ENCODE results near the gene MUSK.
A peak's percentile ranks its signal among the peaks of the same experiment; 100 is the strongest.

MUSK gene

GRCh38 chr9:110712955-110713354 lies 44.4 kb downstream of the MUSK start:
- TF ChIP-seq, protein P1, sequence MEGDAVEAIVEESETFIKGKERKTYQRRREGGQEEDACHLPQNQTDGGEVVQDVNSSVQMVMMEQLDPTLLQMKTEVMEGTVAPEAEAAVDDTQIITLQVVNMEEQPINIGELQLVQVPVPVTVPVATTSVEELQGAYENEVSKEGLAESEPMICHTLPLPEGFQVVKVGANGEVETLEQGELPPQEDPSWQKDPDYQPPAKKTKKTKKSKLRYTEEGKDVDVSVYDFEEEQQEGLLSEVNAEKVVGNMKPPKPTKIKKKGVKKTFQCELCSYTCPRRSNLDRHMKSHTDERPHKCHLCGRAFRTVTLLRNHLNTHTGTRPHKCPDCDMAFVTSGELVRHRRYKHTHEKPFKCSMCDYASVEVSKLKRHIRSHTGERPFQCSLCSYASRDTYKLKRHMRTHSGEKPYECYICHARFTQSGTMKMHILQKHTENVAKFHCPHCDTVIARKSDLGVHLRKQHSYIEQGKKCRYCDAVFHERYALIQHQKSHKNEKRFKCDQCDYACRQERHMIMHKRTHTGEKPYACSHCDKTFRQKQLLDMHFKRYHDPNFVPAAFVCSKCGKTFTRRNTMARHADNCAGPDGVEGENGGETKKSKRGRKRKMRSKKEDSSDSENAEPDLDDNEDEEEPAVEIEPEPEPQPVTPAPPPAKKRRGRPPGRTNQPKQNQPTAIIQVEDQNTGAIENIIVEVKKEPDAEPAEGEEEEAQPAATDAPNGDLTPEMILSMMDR (conservative IDR thresholded peaks at IDR 0.05; ENCODE audit: control insufficient read depth, insufficient read depth, low read depth, low read length): no peak
- peak; percentile 17 for DNase-seq (ENCODE audit: low read depth)
- H3K4me3 ChIP-seq (ENCODE audit: control insufficient read depth, low read depth, low read length): no peak overlapping the region

DNA sequence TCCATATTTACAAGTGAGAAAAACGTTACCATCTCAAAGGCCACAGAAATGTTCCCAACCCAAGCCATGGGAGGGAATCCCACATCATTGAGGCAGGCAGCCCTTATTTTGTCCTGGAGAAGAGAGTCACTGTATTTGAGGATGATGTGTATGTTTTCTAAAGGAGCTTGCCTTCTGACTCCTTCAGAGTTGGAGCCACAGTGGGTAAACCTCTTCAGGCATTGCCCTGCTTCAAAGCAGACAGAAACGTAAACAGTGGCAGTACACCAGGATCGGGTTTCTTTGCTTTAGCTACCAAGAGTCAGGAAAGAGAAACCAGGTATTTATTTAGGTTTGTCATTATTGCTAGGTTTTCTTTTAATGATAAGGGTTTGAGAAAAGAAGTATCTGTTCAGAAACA lies 45.7 kb downstream of the MUSK start:
- H3K4me3 ChIP-seq (ENCODE audit: control insufficient read depth, low read depth, low read length): no peak overlapping the region
- TF ChIP-seq, protein P1 (conservative IDR thresholded peaks at IDR 0.05; ENCODE audit: control insufficient read depth, insufficient read depth, low read depth, low read length): no peak
- no peak for DNase-seq (ENCODE audit: low read depth)

DNA sequence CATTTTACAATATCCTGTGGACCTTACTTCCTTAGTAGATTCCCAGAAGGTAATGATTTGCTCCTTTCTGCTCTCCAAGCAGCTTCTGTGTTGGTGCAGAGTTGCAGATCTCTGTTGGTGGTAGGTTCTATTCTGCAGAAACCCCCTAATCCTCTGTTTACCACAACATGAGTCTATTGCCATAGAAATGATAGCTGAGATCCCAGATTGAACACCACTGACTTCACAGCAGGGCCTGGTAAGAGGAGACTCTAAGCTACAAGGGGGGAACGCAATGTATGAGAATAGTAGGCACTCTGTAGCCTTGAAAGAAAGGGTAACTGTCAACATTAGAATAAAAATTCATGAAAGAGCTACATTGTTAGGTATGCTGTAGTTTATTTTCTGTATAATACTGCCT lies 59.5 kb downstream of the MUSK start:
- no peak overlapping the region for H3K4me3 ChIP-seq (ENCODE audit: control insufficient read depth, low read depth, low read length)
- no peak for DNase-seq (ENCODE audit: low read depth)
- TF ChIP-seq, protein P1 (conservative IDR thresholded peaks at IDR 0.05; ENCODE audit: control insufficient read depth, insufficient read depth, low read depth, low read length): no peak

DNA sequence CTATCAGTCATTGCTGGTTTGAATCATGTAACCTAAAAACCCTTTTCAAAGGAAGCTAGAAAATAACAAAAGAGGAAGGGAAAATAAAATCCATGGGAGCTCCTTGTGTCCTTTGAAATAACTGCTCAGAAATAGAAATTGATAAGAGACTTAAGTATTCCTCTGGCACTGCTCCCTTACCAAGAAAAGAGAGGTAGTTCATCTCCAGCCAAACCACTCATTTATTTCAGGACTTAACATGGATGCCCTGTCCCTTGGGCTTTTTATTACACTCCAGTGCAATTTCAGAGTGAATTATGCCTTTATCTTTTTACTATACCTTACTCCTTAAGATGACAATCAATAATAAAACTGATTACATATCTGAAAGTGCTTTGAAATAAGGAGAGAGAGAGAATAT lies 61.0 kb downstream of the MUSK start:
- no peak for DNase-seq (ENCODE audit: low read depth)
- TF ChIP-seq, protein P1 (conservative IDR thresholded peaks at IDR 0.05; ENCODE audit: control insufficient read depth, insufficient read depth, low read depth, low read length): no peak
- H3K4me3 ChIP-seq (ENCODE audit: control insufficient read depth, low read depth, low read length): no peak overlapping the region

DNA sequence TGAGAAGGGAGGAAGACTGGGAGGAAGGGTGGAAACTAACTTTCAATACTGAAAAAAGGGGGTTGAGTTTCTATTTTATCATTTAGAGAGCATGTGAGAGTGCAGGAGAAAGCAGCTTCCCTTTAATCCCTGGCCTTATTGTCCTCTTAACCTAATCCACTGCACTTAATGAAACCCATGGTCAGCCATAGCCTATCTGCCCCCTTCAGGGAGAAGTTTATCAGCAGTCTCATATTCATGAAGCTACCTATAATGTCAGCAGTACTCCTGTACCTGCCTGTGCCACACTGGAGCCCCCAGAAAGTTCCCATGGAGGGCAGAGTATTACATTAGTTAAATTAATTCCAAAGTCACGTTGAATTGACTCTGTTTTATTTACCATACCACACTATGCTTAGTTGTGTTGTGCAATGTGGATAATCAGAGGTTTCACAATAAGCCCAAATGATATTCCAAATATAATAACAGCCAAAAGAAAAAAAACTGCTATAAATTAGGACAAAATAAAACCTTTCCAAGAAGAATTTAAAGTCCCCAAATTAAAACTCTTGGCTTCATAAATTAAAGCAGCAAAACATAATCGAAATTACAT lies 62.9 kb downstream of the MUSK start:
- TF ChIP-seq, protein P1 (conservative IDR thresholded peaks at IDR 0.05; ENCODE audit: control insufficient read depth, insufficient read depth, low read depth, low read length): no peak
- H3K4me3 ChIP-seq (ENCODE audit: control insufficient read depth, low read depth, low read length): no peak overlapping the region
- no peak for DNase-seq (ENCODE audit: low read depth)

GRCh38 chr9:110738982-110739381 lies 70.4 kb downstream of the MUSK start:
- TF ChIP-seq, protein P1 (conservative IDR thresholded peaks at IDR 0.05; ENCODE audit: control insufficient read depth, insufficient read depth, low read depth, low read length): no peak
- DNase-seq (ENCODE audit: low read depth): no peak
- H3K4me3 ChIP-seq (ENCODE audit: control insufficient read depth, low read depth, low read length): no peak overlapping the region

All from fibroblast of mammary gland (primary cell).